HG02970 (cell line): ENCODE data around the gene DEF6.

Source experiments
- ATAC-seq: cut with Tn5 transposase; IDR thresholded peaks from one replicate; pipeline ENCODE4 v1.9.1; 2021; ENCODE audit warnings: mild to moderate bottlenecking, moderate library complexity, moderate number of reproducible peaks; ENCODE audit not compliant: unreplicated experiment, low FRiP score

The DEF6 gene

GRCh38 chr6:35342258-35343091 lies 44.9 kb downstream of the DEF6 start, which contains the start of gene PPARD:
TSS of gene PPARD (plus strand) at chr6:35342558. CDS start at chr6:35411088, 68,530 bp downstream.
- ATAC-seq: peak; percentile 97

- ATAC-seq: no peak
These were observed 45.6 kb downstream of the DEF6 start for GRCh38 chr6:35343092-35343834.

DNA sequence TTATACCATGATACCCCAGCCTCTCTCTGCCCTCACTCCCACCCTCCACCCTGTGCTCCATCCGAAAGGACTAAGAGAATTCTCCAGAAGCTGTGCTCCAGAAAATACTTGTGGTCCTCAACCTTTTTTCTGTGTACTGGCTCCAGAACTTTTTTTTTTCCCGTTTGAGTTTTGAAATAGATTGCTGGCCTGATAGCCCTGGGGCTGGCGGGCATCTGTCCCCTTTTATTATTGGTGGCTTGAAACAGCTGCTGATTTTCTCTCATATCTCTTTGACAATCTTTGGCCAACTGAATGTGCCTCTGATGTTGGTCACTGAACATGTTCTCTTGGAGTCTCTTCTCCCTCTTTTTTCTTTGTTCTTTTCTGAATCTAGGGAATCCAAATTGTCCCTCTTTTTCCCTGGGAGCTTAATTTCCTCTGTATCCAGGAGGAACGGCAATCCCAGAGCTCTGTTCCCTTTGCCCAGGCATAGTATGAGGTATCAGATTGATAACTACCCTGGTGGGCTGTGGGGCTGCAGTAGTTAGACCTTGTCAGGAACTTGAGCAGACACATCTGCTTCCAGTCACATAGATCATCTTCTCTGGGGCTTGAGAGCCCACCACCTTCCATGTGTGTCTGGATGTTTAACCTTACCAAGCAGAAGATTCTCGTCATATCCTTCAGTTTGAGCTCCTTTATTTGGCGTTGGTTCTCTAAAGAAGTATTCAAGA lies 46.4 kb downstream of the DEF6 start:
- no peak for ATAC-seq

DNA sequence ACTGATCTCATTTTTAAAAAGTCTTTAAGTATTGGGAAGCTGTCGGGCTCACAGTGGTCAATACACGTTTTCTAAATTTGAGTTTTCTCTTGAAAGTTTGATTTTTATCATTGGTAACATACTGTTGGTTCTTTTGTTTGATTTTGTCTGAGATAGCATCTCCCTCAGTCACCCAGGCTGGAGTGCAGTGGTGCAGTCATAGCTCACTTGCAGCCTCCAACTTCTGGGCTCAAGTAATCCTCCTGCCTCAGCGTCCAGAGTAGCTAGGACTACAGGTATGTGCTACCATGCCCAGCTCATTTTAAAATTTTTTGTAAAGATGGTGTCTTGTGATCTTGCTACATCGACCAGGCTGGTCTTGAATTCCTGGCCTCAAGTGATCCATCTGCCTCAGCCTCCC lies 53.8 kb downstream of the DEF6 start:
- ATAC-seq: no peak

- no peak for ATAC-seq
These were observed 55.1 kb downstream of the DEF6 start for GRCh38 chr6:35352735-35353134.

GRCh38 chr6:35354361-35355135 lies 56.9 kb downstream of the DEF6 start:
- no peak for ATAC-seq

DNA sequence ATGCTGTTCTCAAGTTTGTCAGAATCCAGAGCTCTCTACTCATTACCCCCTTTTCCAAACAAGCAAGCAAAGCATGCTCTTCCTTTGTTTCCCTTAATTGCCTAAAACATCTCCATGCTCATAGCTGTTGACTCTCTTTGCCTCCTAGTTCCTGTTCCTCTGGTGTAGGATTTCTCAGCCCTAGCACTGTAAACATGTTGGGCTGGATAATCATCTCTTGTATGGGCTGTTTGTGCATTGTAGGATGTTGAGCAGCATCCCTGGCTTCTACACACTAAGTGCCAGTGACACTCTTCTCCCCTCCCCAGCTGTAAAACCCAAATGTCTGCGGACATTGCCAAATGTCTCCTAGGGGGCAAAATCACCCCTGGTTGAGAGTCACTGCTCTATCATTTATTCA lies 58.8 kb downstream of the DEF6 start:
- ATAC-seq: no peak

GRCh38 chr6:35357677-35358076 lies 60.1 kb downstream of the DEF6 start:
- ATAC-seq: no peak

GRCh38 chr6:35358086-35358485 lies 60.5 kb downstream of the DEF6 start:
- ATAC-seq: no peak

GRCh38 chr6:35359346-35359743 lies 61.7 kb downstream of the DEF6 start:
- ATAC-seq: no peak

- no peak for ATAC-seq
These were observed 62.2 kb downstream of the DEF6 start for GRCh38 chr6:35359744-35360348.

GRCh38 chr6:35360349-35361138 lies 62.9 kb downstream of the DEF6 start:
- ATAC-seq: no peak

DNA sequence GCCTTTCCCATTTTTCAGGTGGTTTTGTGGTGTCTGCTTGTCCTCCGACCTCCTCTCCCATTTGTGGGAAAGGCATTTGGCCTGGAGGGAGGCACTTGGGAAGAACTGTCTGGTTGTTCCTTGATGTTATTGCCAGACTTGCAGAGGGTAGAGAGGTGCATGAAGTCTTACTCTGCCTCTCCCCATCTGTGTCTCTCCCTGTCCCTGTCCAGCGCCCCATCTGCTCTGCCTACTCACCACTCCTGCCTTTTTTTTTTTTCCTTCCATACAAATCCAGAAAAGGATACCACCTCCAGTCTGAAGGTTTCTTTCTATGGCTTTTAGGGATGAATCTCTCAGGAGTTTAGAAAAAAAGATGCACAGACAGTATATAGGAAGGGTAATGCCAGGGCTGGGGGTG lies 64.6 kb downstream of the DEF6 start:
- ATAC-seq: no peak

GRCh38 chr6:35363293-35363750 lies 65.7 kb downstream of the DEF6 start:
- no peak for ATAC-seq

DNA sequence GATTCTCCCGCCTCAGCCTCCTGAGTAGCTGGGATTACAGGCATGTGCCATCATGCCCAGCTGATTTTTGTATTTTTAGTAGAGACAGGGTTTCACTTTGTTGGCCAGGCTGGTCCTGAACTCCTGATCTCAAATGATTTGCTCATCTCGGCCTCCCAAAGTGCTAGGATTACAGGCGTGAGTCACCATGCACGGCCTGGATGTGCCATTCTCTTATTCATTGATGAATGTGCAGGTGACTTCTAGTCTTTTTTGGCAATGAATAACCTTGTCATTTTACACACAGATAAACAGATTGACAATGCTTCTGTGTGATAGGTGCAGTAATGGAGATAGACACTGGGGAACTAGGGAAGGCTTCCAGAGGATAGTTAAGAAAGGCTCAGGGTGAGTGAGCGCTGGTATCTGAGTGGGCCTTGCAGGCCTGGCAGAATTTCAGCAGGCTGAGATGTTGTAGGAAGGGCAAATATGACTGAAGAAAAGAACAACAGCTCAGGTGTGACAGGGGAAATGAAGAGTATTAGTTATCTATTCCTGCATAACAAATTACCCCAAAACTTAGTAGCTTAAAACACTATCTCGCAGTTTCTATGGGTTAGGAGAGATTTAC lies 68.1 kb downstream of the DEF6 start:
- no peak for ATAC-seq

DNA sequence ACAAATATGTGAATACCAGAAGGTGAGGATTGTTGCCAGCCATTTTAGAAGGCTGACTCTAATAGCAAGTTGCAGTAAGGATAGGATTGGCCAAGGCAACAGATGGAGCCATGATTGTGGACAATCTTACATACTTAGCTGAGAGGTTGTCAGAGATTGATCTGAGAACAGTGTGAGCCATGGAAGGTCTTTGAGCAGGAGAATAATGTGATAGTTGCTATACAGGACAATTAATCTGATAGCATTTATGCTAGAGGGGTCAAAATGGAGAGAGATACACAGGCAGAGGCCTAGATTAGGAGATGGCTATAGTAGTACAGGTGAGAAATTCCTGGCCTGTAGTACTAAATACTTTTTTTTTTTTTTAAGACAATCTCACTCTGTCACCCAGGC lies 68.6 kb downstream of the DEF6 start:
- no peak for ATAC-seq

DNA sequence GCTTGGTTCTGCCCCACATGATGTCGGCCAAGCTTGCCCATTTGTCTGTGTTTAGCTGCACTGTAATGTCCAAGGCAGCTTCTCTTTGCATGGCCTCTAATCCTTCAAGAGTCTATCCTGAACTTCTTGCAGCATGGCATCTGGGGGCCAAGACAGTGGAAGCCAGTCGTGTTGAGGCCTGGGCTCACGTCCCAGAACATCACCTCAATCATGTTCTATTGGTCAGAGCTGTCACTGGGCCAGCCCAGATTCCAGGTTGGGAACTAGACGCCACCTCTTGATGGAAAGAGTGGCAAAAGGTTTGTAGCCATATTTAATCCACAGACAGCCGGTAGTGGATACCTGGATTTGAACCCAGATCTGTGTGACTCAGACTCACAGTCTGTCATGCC lies 70.0 kb downstream of the DEF6 start:
- no peak for ATAC-seq

DNA sequence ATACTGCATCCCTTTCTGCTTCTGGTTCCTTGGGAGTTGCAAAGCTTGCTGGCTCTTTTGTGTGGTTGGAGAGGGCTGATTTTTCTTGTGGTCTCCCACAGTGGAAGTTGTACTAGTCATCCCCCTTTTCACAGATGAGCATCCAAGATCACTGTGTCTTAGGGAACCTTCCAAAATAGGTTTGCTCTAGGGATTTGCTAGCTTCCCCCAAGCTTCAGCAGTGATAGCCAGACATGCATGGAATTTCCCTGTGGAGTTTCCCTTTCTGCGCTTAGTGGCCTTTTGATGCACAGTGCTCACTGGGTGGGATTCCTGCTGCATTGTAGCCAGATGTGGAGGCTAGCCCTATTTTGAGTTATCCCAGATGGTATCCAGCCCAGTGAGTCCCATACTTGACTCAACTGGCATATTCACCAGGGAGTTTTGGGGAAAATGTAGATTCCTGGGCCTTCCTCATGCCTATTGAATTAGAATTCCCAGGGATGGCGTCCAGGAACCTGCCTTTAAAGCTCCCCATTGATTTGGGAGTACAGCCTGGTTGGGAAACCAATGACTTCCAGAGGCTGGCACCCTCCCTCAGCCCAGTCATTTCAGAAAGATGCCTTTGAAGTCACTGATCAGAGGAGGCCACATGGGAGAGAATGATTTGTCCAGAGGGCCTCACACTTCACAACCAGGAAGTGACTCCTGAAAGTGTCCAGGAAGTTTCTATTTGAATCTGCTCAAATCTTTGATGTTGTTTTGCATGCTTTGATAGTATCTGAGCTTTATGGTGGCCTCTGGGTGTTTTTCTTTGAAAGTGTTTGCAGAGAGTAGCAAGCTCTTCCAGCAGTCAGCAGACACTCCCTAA lies 70.6 kb downstream of the DEF6 start:
- ATAC-seq: no peak
